Endothelial cell of hepatic sinusoid (primary cell): Measurements from ENCODE around the gene CDK1.
"Not testable (repeated sequence)": the region's sequence is repeated elsewhere in the genome, so short reads cannot be mapped to it uniquely, and the experiment has no call there.

Experiments used
- in situ Hi-C: cut with HindIII; loops from 2 replicates; pipeline ENCODE4 v1.10.0; 2017; ENCODE audit warnings: low sequenced_read_pairs

CDK1 gene

DNA sequence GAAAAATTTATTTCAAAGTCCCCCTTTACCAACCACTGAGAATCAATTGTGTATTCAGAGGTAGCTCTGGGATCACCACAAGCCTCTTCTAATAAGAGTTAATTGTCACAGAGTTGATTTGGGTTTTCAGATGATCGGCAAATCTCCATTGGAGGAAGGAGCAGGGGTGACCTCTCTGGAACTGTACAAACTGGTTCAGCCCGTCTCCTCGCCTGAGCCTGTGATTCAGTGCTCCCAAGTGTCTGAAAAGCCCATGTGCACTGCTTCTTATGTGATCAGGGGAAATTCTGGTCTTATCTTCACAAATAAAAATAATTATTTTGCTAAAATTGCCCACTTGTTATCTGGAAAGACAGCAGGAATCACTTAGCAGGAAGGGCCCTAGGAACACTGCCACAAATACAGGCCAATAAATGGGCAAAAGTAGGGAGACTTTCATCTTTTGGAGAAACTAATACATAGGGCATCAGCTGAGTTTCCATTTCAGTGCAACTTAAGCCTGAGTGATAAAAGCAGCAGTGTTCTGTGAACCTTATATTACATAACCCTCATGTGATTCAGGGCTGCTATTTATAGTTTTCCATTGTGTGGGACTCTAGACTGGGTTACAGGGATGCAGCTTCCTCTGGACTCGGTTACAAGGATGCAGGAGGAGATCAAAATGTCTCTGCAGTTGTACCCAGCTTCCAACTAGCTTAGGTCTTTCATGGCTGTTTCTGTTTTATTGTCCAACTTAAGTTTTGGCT is 32.3 kb downstream of the CDK1 start:
- in situ Hi-C loops, result no loop called here

- in situ Hi-C loops, result no loop called here
These were observed 38.5 kb downstream of the CDK1 start for GRCh38 chr10:60816628-60817397.

DNA sequence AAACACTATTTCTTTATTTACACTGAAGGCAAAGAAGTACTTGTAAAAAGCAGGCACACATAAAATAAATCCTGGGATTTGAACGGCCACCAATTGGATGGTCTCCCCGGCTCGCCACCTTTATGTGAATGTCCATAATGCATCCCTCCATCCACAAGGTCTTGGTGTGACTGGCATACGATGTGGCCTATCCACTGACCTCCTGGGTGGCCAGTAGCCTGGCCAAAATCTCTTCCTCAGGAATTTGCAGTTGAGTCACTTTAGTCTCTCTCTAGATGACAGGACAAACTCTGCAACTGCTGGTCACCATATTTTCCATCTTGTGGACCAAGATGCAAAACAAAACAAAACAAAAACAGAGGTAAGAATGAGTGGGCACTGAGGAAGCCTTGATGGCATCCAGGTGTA is 39.1 kb downstream of the CDK1 start:
- in situ Hi-C loops, result no loop called here

DNA sequence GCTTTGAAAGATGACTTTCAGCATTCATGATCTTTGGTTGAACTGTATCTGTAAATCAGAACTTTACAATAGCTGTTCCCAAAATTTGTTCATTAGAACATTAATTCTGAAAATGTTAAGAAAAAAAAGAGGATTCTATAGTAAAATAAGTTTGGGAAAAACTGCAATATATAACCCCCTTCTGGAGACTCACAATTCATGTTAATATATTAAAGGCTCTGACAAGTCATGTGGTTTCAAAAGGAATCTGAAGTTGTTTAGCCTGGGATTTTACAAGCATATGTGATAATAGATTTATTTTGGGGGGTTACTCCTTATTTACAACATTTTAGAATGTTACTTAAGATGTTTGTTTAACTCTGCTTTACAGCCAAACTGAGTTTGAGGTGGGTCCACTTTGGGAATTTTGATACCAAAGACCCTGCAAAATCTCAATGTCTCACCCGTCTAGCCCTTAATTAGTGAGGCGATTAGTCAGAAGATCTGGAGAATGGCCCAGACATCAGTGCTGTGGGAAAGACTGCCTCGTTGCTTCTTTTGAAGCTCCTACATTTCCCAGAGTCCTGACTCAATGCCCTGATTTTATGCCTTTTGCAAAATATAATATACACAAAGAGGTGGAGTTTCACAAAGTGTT is 40.0 kb downstream of the CDK1 start:
- in situ Hi-C loops, result no loop called here

DNA sequence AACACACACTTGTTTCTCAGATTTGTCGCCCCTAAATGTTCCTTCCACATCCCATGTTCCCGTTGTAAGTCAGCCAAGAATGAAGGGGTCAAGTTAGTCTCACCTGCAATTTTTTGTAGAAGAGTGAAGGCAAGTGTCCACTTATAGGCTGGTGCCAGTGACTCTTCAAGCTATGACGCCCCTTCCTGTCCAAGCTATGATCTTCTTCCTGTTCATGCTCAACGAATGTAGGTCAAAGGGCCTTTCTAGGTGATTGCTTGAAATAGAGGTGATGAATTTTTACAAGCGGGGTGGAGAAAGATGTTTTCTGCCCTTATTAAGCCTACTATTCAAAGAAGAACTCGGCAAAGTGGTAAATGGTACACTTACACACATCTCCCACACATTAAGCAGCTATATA is 41.0 kb downstream of the CDK1 start:
- in situ Hi-C loops, result no loop called here

- in situ Hi-C loops, result no loop called here
These were observed 41.9 kb downstream of the CDK1 start for GRCh38 chr10:60820093-60820754.

- in situ Hi-C loops, result no loop called here
These were observed 43.4 kb downstream of the CDK1 start for GRCh38 chr10:60821656-60822055.

- in situ Hi-C loops, result no loop called here
These were observed 44.5 kb downstream of the CDK1 start for GRCh38 chr10:60822809-60823208.

DNA sequence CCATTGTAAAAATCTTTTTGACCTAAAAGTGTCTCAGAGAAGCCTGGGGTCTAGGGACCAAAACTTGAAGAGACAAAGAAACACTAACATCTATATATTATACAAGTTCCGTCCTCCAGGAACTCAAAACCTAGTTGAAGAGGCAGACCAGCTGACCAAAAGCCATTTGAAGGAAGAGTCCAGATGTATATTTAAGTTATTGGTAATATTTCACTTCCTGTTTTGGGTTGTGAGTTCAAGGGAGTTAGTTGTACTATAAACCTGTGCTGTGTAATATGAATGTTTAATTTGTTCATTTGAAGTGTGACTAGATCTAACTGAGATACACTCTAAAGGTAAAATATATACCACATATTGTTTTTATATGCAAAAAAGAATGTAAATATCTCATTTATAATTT is 45.0 kb downstream of the CDK1 start:
- in situ Hi-C loops, result no loop called here

- in situ Hi-C loops, result no loop called here
These were observed 47.2 kb downstream of the CDK1 start for GRCh38 chr10:60825520-60825919.

DNA sequence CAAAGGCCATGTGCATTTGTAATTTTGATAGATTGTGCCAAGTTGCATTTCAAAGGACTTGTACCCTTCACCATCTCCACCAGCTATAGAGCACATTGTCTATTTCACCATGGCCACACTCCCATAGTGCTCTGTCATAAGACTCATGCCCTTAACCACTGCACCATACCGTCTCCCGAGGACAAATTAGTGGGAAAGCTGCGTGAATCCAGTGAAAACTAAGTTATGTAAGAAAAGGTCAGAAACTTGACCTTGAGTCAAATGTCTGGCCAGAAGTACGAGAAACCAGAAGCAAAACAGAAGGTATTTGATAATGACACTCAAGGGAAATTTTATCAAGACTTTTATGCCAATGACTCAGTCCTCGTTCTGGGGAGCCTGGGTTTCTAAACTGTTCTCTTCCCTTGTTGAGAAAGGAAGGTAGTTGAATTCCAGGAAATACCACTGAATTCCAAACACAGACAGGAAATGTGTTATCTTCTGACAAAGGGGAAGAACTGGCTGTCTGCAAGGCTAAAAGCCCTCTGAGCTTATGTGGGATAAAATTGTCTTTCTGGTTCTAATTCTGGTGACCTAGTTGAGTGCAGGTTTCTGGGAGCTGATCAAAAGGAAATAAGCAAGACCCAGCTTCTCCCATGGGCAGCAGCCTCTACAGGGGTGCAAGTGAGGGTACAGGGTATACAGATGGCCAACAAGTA is 49.7 kb downstream of the CDK1 start:
- in situ Hi-C loops, result no loop called here

DNA sequence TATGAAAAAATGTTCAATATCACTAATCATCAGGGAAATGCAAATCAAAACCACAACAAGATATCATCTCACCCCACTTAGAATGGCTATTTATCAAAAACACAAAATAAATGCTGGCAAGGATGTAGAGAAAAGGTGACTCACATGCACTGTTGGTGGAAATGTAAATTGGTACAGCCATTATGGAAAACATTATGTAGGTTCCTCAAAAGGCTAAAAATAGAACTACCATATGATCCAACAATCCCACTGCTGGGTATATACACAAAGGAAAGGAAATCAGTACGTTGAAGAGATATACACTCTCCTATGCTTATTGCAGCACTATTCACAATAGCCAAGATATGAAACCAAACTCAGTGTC is 50.2 kb downstream of the CDK1 start:
- in situ Hi-C loops, result no loop called here

DNA sequence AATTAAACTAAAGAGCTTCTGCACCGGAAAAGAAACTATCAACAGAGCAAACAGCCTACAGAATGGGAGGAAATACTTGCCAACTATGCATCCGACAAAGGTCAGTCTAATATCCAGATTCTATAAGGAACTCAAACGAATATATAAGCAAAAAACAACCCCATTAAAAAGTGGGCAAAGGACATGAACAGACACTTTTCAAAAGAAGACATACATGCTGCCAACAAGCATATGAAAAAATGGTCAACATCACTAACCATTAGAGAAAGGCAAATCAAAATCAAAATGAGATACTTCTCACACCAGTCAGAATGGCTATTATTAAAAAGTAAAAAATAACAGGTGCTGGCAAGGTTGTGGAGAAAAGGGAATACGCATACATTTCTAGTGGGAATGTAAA is 53.9 kb downstream of the CDK1 start:
- in situ Hi-C loops, result not testable (repeated sequence)

DNA sequence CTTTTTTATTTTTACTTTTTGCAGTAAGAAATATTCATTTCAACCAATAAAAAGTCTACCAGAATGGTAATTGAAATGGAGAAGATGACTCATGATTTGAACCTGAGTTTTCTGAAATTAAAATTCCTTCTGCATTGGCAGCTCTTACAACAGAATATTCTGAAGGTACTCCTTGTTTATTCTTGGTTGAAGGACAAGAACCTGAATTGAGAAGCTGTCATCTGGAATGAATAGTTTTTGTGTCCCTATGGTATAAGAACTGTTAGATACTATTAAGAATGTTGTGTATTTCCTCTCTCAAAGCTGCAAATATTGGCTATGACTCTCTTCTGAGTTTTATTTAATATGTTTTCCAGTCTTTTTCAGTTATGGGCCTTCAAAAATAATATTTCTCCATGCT is 56.1 kb downstream of the CDK1 start:
- in situ Hi-C loops, result no loop called here

GRCh38 chr10:60835049-60835448 is 56.8 kb downstream of the CDK1 start:
- in situ Hi-C loops, result no loop called here

DNA sequence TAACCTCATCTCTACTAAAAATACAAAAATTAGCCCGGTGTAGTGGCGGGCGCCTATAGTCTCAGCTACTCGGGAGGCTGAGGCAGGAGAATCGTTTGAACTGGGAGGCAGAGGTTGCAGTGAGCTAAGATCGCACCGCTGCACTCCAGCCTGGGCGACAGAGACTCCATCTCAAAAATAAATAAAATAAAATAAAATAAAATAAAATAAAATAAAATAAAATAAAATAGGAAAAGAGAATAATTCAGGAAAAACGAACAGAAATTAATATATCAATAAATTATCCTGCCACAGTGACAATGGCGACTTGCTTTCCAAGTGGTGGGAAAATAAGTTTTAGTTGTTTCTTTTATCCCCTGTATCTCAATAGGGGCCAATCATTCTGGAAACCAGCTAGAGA is 62.9 kb downstream of the CDK1 start:
- in situ Hi-C loops, result not testable (repeated sequence)

DNA sequence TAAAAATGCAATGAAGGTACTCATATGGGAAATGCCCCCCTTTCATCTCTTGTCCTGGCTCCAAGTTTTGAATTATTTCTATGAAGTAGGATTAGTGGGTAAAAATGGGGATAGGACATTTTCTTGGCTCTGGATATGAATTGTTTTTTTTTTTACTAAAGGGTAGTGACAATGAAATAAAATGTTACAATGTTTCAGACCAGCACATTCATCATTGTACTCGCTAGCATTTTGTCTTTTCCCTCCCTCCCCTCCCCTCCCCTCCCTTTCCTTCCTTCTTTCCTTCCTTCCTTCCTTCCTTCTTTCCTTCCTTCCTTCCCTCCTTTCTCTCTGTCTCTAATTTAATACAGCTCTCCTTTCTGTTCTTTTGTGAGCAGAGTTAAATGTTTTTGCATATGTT is 64.4 kb downstream of the CDK1 start:
- in situ Hi-C loops, result no loop called here
